Kidney epithelial cell (primary cell): ENCODE results near the gene LDB2. TPM values are rescaled to one million over a fixed set of nuclear protein-coding genes. Genes with fewer than 3 reads are reported as not detected.

Source experiments
- DNase-seq: peaks from one replicate; pipeline ENCODE4 v3.0.0-alpha.2; 2010; ENCODE audit warnings: low read depth
- H3K27me3 ChIP-seq: 2 replicates; pipeline ENCODE4 v1.6.0; 2011; ENCODE audit warnings: low read length; ENCODE audit not compliant: control insufficient read depth, insufficient read depth
- H3K36me3 ChIP-seq: 2 replicates; pipeline ENCODE4 v1.5.1; 2011; ENCODE audit warnings: low read length; ENCODE audit not compliant: control insufficient read depth, insufficient read depth
- H3K4me3 ChIP-seq: 2 replicates; pipeline ENCODE4 v1.5.1; 2011; ENCODE audit warnings: low read depth, mild to moderate bottlenecking, control low read depth, low read length
- total RNA-seq: library from RNA; depleted of rRNA; stranded (reverse); fragments of >200 nt; gene quantifications from 2 replicates; pipeline ENCODE4 v1.2.3, GENCODE V29; 2015
- TF ChIP-seq, protein P1 (sequence below): IDR thresholded peaks from 2 replicates; pipeline ENCODE4 v1.5.1; 2011; ENCODE audit warnings: mild to moderate bottlenecking, moderate library complexity, low read length, control low read depth, inconsistent platforms; ENCODE audit not compliant: insufficient read depth, poor library complexity, severe bottlenecking

Gene LDB2
- total RNA-seq, 1 donor from 2014 or later = 0.46 TPM

- TF ChIP-seq, protein P1, sequence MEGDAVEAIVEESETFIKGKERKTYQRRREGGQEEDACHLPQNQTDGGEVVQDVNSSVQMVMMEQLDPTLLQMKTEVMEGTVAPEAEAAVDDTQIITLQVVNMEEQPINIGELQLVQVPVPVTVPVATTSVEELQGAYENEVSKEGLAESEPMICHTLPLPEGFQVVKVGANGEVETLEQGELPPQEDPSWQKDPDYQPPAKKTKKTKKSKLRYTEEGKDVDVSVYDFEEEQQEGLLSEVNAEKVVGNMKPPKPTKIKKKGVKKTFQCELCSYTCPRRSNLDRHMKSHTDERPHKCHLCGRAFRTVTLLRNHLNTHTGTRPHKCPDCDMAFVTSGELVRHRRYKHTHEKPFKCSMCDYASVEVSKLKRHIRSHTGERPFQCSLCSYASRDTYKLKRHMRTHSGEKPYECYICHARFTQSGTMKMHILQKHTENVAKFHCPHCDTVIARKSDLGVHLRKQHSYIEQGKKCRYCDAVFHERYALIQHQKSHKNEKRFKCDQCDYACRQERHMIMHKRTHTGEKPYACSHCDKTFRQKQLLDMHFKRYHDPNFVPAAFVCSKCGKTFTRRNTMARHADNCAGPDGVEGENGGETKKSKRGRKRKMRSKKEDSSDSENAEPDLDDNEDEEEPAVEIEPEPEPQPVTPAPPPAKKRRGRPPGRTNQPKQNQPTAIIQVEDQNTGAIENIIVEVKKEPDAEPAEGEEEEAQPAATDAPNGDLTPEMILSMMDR = no peak
- DNase-seq = no peak
- Histone ChIP-seq H3K4me3 (no peak overlapping the region), H3K36me3 (no peaks in the 10 kb centered on the region), H3K27me3 (no peaks in the 10 kb centered on the region)
Measured at GRCh38 chr4:16865209-16865896, 33.1 kb downstream of the LDB2 start.

DNA sequence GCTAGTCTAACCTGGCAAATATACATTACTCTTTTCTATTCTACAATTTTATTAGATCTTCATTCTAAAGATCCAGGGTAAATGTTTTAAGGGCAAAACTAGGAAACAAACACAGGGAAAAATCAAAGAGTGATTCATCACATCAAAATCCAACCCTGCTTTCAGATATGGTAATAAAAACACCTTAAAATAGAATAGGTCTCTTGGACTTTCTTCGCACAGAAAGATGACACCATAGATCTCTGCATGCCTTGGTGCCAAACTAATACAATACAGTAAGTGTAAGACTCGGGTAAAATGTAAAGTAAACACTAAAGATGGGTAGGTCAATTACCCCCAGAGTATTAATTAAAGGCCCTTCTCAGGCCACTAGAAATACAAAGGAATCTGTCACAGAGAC, 34.2 kb downstream of the LDB2 start:
- TF ChIP-seq, protein P1 = no peak
- DNase-seq = no peak
- Histone ChIP-seq H3K36me3 (no peaks in the 10 kb centered on the region), H3K4me3 (no peak overlapping the region), H3K27me3 (no peaks in the 10 kb centered on the region)

DNA sequence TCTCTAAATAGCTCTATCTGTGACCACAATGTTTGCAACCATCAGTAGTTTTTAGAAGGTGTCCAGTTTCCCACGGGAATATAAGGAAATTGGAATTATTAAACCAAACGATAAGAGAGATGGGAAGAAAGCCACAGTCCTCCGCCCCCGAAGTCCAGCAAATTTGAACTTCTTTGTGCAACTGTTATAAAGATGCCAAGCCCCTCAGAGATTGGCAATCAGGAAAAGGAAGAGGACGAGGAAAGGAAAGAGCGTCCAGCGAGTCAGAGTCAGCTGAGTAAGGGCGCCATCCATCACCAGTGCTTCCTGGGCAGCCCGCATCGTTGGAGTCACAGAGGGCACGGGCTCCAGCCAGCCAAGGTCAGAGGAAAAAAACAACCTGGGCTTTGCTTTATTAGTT, 35.7 kb downstream of the LDB2 start:
- no peaks in the 10 kb centered on the region for H3K36me3 ChIP-seq
- DNase-seq = no peak

GRCh38 chr4:16860516-16860915, 37.9 kb downstream of the LDB2 start:
- Histone ChIP-seq H3K4me3 (no peak overlapping the region), H3K27me3 (no peaks in the 10 kb centered on the region), H3K36me3 (no peaks in the 10 kb centered on the region)
- TF ChIP-seq, protein P1 = no peak
- DNase-seq = no peak

More for the DNA sequence above, 35.7 kb downstream of the LDB2 start:
- H3K27me3 ChIP-seq = no peaks in the 10 kb centered on the region
- H3K4me3 ChIP-seq = no peak overlapping the region
- TF ChIP-seq, protein P1 = no peak

GRCh38 chr4:16859031-16859430, 39.4 kb downstream of the LDB2 start:
- no peaks in the 10 kb centered on the region for H3K36me3 ChIP-seq
- H3K27me3 ChIP-seq = no peaks in the 10 kb centered on the region
- DNase-seq = no peak
- H3K4me3 ChIP-seq = no peak overlapping the region
- TF ChIP-seq, protein P1 = no peak

- TF ChIP-seq, protein P1 = no peak
- Histone ChIP-seq H3K4me3 (no peak overlapping the region), H3K27me3 (no peaks in the 10 kb centered on the region), H3K36me3 (no peaks in the 10 kb centered on the region)
- DNase-seq = peak; percentile 54
Measured at GRCh38 chr4:16858275-16858752, 40.1 kb downstream of the LDB2 start.
